Omental fat pad (tissue), 4 donors: ENCODE data around the gene PRPS1L1. TPM values are rescaled to one million over a fixed set of nuclear protein-coding genes. Genes with fewer than 3 reads are reported as not detected.

ENCODE experiments used
- ATAC-seq: fragments of 150-250 bp; one replicate; pipeline ENCODE4 v1.9.1; 2016; ENCODE audit warnings: mild to moderate bottlenecking, moderate library complexity; ENCODE audit not compliant: low FRiP score
- DNase-seq: peaks from one replicate; pipeline ENCODE4 v3.0.0-alpha.2; 2019; ENCODE audit warnings: low spot score
- CTCF ChIP-seq, 3 donors: fragments of 450-650 bp; IDR thresholded peaks; one replicate each; pipeline ENCODE4 v1.5.1; 2016 to 2017; ENCODE audit warnings: antibody characterized with exemption in 3 of 3, mild to moderate bottlenecking in 3 of 3, moderate library complexity in 2 of 3
- total RNA-seq, 4 donors: library from RNA; depleted of rRNA; stranded (reverse); fragments of >200 nt; gene quantifications; one replicate each; pipeline ENCODE4 v1.1.0, GENCODE V29; 2016

The PRPS1L1 gene
- total RNA-seq, 4 donors from 2014 or later, result not detected

GRCh38 chr7:18053177-18053928 is 25.7 kb upstream of the PRPS1L1 start:
- ATAC-seq (no peak), DNase-seq (no peak)
- TF ChIP-seq CTCF (IDR thresholded peaks at IDR 0.05), result no peak

- no peak for TF ChIP-seq CTCF (IDR thresholded peaks at IDR 0.05)
- DNase-seq, result no peak
- ATAC-seq, result no peak
These were observed 21.6 kb upstream of the PRPS1L1 start for GRCh38 chr7:18049262-18049661.

GRCh38 chr7:18046601-18047000 is 19.0 kb upstream of the PRPS1L1 start:
- no peak for DNase-seq
- no peak for ATAC-seq
- TF ChIP-seq CTCF (IDR thresholded peaks at IDR 0.05), result no peak

GRCh38 chr7:18045171-18045570 is 17.5 kb upstream of the PRPS1L1 start:
- TF ChIP-seq CTCF (IDR thresholded peaks at IDR 0.05), result no peak
- no peak for ATAC-seq
- no peak for DNase-seq

- ATAC-seq (no peak), DNase-seq (no peak)
- no peak for TF ChIP-seq CTCF (IDR thresholded peaks at IDR 0.05)
These were observed 13.5 kb upstream of the PRPS1L1 start for GRCh38 chr7:18041191-18041590.

- TF ChIP-seq CTCF (IDR thresholded peaks at IDR 0.05), result no peak
- DNase-seq (no peak), ATAC-seq (no peak)
These were observed 12.6 kb upstream of the PRPS1L1 start for GRCh38 chr7:18040196-18040595.

- ATAC-seq, result no peak
- TF ChIP-seq CTCF (IDR thresholded peaks at IDR 0.05), result no peak
- DNase-seq, result no peak
These were observed 10.7 kb upstream of the PRPS1L1 start for GRCh38 chr7:18038382-18038781.
